GM18870 (cell line): Measurements from ENCODE around the gene OR5K4.

Experiments used
- ATAC-seq: cut with Tn5 transposase; IDR thresholded peaks from one replicate; pipeline ENCODE4 v1.9.1; 2021; ENCODE audit warnings: moderate library complexity; ENCODE audit not compliant: unreplicated experiment

Gene OR5K4

GRCh38 chr3:98353554-98353953 is at the start of gene OR5K4:
Gene OR5K4 (plus strand): TSS chr3:98353854. CDS start chr3:98353854, 0 bp downstream.
- ATAC-seq, result no peak

- ATAC-seq, result no peak
Measured at GRCh38 chr3:98322101-98322500, 31.6 kb upstream of the OR5K4 start.

- ATAC-seq, result no peak
Measured at GRCh38 chr3:98322686-98323085, 31.0 kb upstream of the OR5K4 start.

- no peak for ATAC-seq
Measured at GRCh38 chr3:98323425-98323824, 30.2 kb upstream of the OR5K4 start.

- ATAC-seq, result no peak
Measured at GRCh38 chr3:98325055-98325454, 28.6 kb upstream of the OR5K4 start.

GRCh38 chr3:98326105-98326893 is 27.4 kb upstream of the OR5K4 start:
- ATAC-seq, result no peak

GRCh38 chr3:98326945-98327344 is 26.7 kb upstream of the OR5K4 start:
- peak; percentile 65 for ATAC-seq

GRCh38 chr3:98328933-98329332 is 24.7 kb upstream of the OR5K4 start:
- no peak for ATAC-seq

- peak; percentile 55 for ATAC-seq
Measured at GRCh38 chr3:98329392-98330124, 24.1 kb upstream of the OR5K4 start.

GRCh38 chr3:98331329-98331728 is 22.3 kb upstream of the OR5K4 start:
- ATAC-seq, result no peak

- no peak for ATAC-seq
Measured at GRCh38 chr3:98333989-98334606, 19.6 kb upstream of the OR5K4 start.

- ATAC-seq, result no peak
Measured at GRCh38 chr3:98339031-98339430, 14.6 kb upstream of the OR5K4 start.

- no peak for ATAC-seq
Measured at GRCh38 chr3:98341758-98342157, 11.9 kb upstream of the OR5K4 start.

GRCh38 chr3:98343647-98344507 is 9.8 kb upstream of the OR5K4 start:
- ATAC-seq, result peak; percentile 66

GRCh38 chr3:98350082-98350481 is 3.6 kb upstream of the OR5K4 start:
- ATAC-seq, result no peak

GRCh38 chr3:98359250-98359649 is 5.6 kb downstream of the OR5K4 start:
- no peak for ATAC-seq

GRCh38 chr3:98359993-98360675 is 6.5 kb downstream of the OR5K4 start:
- peak; percentile 72 for ATAC-seq

GRCh38 chr3:98360681-98361080 is 7.0 kb downstream of the OR5K4 start:
- no peak for ATAC-seq

GRCh38 chr3:98361289-98361688 is 7.6 kb downstream of the OR5K4 start:
- peak; percentile 58 for ATAC-seq
